PC-9 (cell line): ENCODE measurements around the gene CACNA2D4. TPM values are rescaled to one million over a fixed set of nuclear protein-coding genes. Genes with fewer than 3 reads are reported as not detected.

ENCODE experiments used
- BruUV-seq: library from RNA; stranded (reverse); fragments of 400-500 nt; replicated peaks from 2 replicates; lab custom pipeline; 2021; lab: Mats Ljungman, UMichigan
- CTCF ChIA-PET: fragments of 300-600 bp; sonication (Branson Sonifier 250); formaldehyde crosslinking; loops from one replicate; lab custom pipeline; 2022; ENCODE audit warnings: antibody characterized with exemption; lab: Charles Lee
- POLR2A ChIA-PET: fragments of 300-600 bp; sonication (Branson Sonifier 250); formaldehyde crosslinking; loops from one replicate; lab custom pipeline; 2022; ENCODE audit warnings: antibody characterized with exemption; ENCODE audit not compliant: unreplicated experiment; lab: Charles Lee
- DNase-seq, 2 experiments: peaks; one replicate each; pipeline versions ENCODE4 v3.0.0 to v3.0.0-alpha.2; 2015 to 2022; ENCODE audit warnings: mixed read lengths in 1 of 2
- H2AFZ ChIP-seq: fragments of 200-600 bp; sonication (generic); 2 replicates; pipeline ENCODE4 v1.8.1; 2017; ENCODE audit warnings: antibody characterized with exemption
- H3F3A ChIP-seq: fragments of 200-600 bp; sonication (generic); 2 replicates; pipeline ENCODE4 v1.8.1; 2017; ENCODE audit warnings: antibody characterized with exemption, mild to moderate bottlenecking, low read depth; ENCODE audit not compliant: insufficient read depth
- H3K27ac ChIP-seq: fragments of 200-600 bp; sonication (generic); 2 replicates; pipeline ENCODE4 v1.6.1; 2016; ENCODE audit warnings: mixed run types
- H3K27me3 ChIP-seq: fragments of 200-600 bp; sonication (generic); 2 replicates; pipeline ENCODE4 v1.6.1; 2016; ENCODE audit warnings: low read depth, mixed run types; ENCODE audit not compliant: insufficient read depth
- H3K36me3 ChIP-seq: fragments of 200-600 bp; sonication (generic); 2 replicates; pipeline ENCODE4 v1.6.1; 2016; ENCODE audit warnings: low read depth, mixed run types
- H3K4me1 ChIP-seq: fragments of 200-600 bp; sonication (generic); replicated peaks from 2 replicates; pipeline ENCODE4 v1.6.1; 2016; ENCODE audit warnings: mixed run types; ENCODE audit not compliant: insufficient read depth
- H3K4me2 ChIP-seq: fragments of 200-600 bp; sonication (generic); 2 replicates; pipeline ENCODE4 v1.6.1; 2017; ENCODE audit warnings: mixed run types
- H3K4me3 ChIP-seq: fragments of 200-600 bp; sonication (generic); 2 replicates; pipeline ENCODE4 v1.6.1; 2016; ENCODE audit warnings: mixed run types
- H3K79me2 ChIP-seq: fragments of 200-600 bp; sonication (generic); 2 replicates; pipeline ENCODE4 v1.6.1; 2017; ENCODE audit warnings: low read depth, mixed run types
- H3K9me2 ChIP-seq: fragments of 200-600 bp; sonication (generic); 2 replicates; pipeline ENCODE4 v1.8.1; 2017; ENCODE audit warnings: mild to moderate bottlenecking; ENCODE audit not compliant: insufficient read depth
- H3K9me3 ChIP-seq: fragments of 200-600 bp; sonication (generic); 2 replicates; pipeline ENCODE4 v1.8.1; 2016; ENCODE audit warnings: low read depth; ENCODE audit not compliant: insufficient read depth
- H4K20me1 ChIP-seq: fragments of 200-600 bp; sonication (generic); 2 replicates; pipeline ENCODE4 v1.8.1; 2017; ENCODE audit not compliant: insufficient read depth
- EZH2 ChIP-seq: fragments of 200-600 bp; sonication (generic); IDR thresholded peaks from 2 replicates; pipeline ENCODE4 v1.8.0; 2017; ENCODE audit warnings: antibody characterized with exemption, low read depth
- intact Hi-C: fragments of 100-400 bp; cut with micrococcal nuclease; formaldehyde crosslinking; loops from one replicate; pipeline ENCODE4 v1.10.0; 2022; ENCODE audit not compliant: unreplicated experiment
- total RNA-seq: library from RNA; stranded (reverse); gene quantifications from 2 replicates; pipeline ENCODE4 v1.2.3, GENCODE V29; 2021
- TF ChIP-seq, protein P1 (sequence below): fragments of 200-600 bp; sonication (generic); conservative IDR thresholded peaks from 2 replicates; pipeline ENCODE4 v1.6.1; 2017; ENCODE audit warnings: mixed run types, antibody characterized with exemption, mild to moderate bottlenecking, moderate library complexity

Gene CACNA2D4
- total RNA-seq, 1 experiment from 2014 or later = not detected

DNA sequence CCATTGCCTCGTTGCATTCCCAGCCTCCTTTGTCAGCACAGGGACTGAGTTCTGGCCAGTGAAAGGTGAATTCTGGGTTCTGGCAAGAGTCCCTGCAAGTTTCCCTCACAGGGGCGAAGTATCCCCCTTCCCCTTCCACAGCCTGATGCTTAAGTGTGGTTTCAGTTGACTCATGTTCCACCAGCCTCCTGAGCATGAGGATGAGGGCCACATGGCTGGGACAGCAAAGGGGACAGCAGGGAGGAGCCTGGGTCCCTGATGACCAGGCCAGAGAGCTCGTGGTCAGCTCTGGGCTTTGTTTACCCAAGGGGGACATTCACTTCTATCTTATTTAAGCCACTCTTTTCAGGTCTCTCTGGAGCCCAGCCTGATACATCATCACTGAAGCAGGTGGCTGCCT is 36.5 kb downstream of the CACNA2D4 start:
- Histone ChIP-seq H3K4me1 (no peaks in the 10 kb centered on the region), H3F3A (no peaks in the 10 kb centered on the region), H3K27me3 (peaks cover 98% of the 10 kb centered on the region), H3K4me3 (no peak overlapping the region), H3K36me3 (no peaks in the 10 kb centered on the region), H3K9me3 (no peaks in the 10 kb centered on the region), H3K9me2 (no peaks in the 10 kb centered on the region), H4K20me1 (no peaks in the 10 kb centered on the region), H3K4me2 (no peak overlapping the region), H2AFZ (no peak overlapping the region), H3K79me2 (no peaks in the 10 kb centered on the region), H3K27ac (no peak overlapping the region)
- DNase-seq = no peak
- ChIA-PET CTCF (no interaction called here), POLR2A (no interaction called here)
- intact Hi-C loops = no loop called here
- TF ChIP-seq, protein P1, sequence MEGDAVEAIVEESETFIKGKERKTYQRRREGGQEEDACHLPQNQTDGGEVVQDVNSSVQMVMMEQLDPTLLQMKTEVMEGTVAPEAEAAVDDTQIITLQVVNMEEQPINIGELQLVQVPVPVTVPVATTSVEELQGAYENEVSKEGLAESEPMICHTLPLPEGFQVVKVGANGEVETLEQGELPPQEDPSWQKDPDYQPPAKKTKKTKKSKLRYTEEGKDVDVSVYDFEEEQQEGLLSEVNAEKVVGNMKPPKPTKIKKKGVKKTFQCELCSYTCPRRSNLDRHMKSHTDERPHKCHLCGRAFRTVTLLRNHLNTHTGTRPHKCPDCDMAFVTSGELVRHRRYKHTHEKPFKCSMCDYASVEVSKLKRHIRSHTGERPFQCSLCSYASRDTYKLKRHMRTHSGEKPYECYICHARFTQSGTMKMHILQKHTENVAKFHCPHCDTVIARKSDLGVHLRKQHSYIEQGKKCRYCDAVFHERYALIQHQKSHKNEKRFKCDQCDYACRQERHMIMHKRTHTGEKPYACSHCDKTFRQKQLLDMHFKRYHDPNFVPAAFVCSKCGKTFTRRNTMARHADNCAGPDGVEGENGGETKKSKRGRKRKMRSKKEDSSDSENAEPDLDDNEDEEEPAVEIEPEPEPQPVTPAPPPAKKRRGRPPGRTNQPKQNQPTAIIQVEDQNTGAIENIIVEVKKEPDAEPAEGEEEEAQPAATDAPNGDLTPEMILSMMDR = no peak
- TF ChIP-seq EZH2 = no peak
- no TSS peak for BruUV-seq

DNA sequence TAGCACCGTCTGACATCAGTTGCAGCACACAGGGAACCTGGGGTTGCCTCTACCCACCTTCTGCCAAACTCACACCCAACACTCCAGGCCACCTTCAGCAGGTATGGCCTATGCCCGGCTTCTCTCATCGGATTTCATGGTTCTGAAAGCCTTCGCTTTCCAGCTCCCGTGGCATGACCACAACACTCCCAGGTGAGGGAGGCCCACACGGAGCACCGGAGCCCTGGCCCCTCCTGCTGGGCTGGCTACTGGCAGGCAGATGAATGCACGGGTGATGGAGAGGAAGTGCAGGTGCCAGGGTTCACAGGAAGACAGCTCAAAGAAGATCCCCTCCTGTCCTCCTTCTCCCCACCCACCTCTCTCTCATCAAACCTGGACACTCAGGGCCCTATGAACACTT is 37.2 kb downstream of the CACNA2D4 start:
- Histone ChIP-seq H3K27ac (no peak overlapping the region), H3K4me3 (no peak overlapping the region), H3K79me2 (no peaks in the 10 kb centered on the region), H3K4me2 (no peak overlapping the region), H3K36me3 (no peaks in the 10 kb centered on the region), H2AFZ (no peak overlapping the region), H3K9me2 (no peaks in the 10 kb centered on the region), H4K20me1 (no peaks in the 10 kb centered on the region), H3K27me3 (peaks cover 98% of the 10 kb centered on the region), H3K4me1 (no peaks in the 10 kb centered on the region), H3K9me3 (no peaks in the 10 kb centered on the region), H3F3A (no peaks in the 10 kb centered on the region)
- ChIA-PET CTCF (no interaction called here), POLR2A (no interaction called here)
- no TSS peak for BruUV-seq
- DNase-seq = no peak
- TF ChIP-seq EZH2 = no peak
- TF ChIP-seq, protein P1 = no peak
- intact Hi-C loops = no loop called here

DNA sequence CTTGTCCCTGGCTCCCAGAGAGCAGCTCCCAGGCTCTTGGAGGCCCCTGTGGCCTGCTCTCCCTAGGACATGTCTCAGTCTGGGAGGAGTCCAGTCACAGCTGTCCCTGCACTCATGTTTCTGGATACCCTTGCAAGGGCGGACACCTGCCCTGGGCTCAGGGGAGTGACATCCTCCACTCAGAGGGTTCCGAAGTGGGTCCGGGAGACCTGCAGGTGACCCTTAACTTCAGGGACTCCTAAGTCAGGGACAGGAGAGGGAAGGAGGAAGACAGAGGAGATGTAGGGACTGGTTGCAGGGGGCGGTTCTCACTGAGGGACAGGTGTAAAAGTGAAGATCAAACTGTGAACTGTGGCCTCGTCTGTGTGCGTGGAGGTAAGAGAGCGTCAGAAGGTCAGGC is 37.6 kb downstream of the CACNA2D4 start:
- no peak overlapping the region for H2AFZ ChIP-seq
- H3K9me3 ChIP-seq = no peaks in the 10 kb centered on the region
- TF ChIP-seq, protein P1 = no peak
- no peak for TF ChIP-seq EZH2
- H3K4me1 ChIP-seq = no peaks in the 10 kb centered on the region
- no peaks in the 10 kb centered on the region for H3K79me2 ChIP-seq
- ChIA-PET CTCF (no interaction called here), POLR2A (no interaction called here)
- intact Hi-C loops = no loop called here
- no TSS peak for BruUV-seq
- H3K27me3 ChIP-seq = peaks cover 98% of the 10 kb centered on the region
- H3K4me2 ChIP-seq = no peak overlapping the region
- H3K27ac ChIP-seq = no peak overlapping the region
- H3F3A ChIP-seq = no peaks in the 10 kb centered on the region
- H3K36me3 ChIP-seq = no peaks in the 10 kb centered on the region
- no peaks in the 10 kb centered on the region for H3K9me2 ChIP-seq
- DNase-seq = no peak
- H3K4me3 ChIP-seq = no peak overlapping the region
- H4K20me1 ChIP-seq = no peaks in the 10 kb centered on the region
